K562 (cell line): ENCODE results near the gene DLK1. TPM values are rescaled to one million over a fixed set of nuclear protein-coding genes. Genes with fewer than 3 reads are reported as not detected.

Experiments used
- ATAC-seq: fragments of 200-7000 bp; cut with Tn5 transposase; 3 replicates; pipeline ENCODE4 v1.9.1; 2020; ENCODE audit warnings: moderate library complexity
- BruUV-seq: library from RNA; stranded (reverse); fragments of 400-500 nt; replicated peaks from 2 replicates; lab custom pipeline; 2021; lab: Mats Ljungman, UMichigan
- CTCF ChIA-PET: fragments of 300-600 bp; formaldehyde crosslinking; extraction: SDS; loops from one replicate; lab custom pipeline; 2021; ENCODE audit warnings: low intra/inter-chr PET ratio; lab: Yijun Ruan, JAX
- POLR2A ChIA-PET: fragments of 300-600, 350-650 bp; sonication (Branson Sonifier 250); formaldehyde crosslinking; extraction: SDS; loops from one replicate; lab custom pipeline; 2021; ENCODE audit warnings: antibody characterized with exemption, inconsistent platforms; lab: Yijun Ruan, JAX
- DNase-seq, 4 experiments: peaks; one replicate each; pipeline versions ENCODE4 v3.0.0 to v3.0.0-alpha.2; 2011 to 2018; ENCODE audit warnings: low spot score in 3 of 4, mixed read lengths in 3 of 4; ENCODE audit errors: extremely low read depth in 1 of 4
- FAIRE-seq: peaks from 2 replicates; lab custom pipeline; 2011; peaks lifted over from hg19 to GRCh38; lab: Jason Lieb, UNC
- H2AFZ ChIP-seq: 2 replicates; pipeline ENCODE4 v1.6.0; 2011; ENCODE audit warnings: low read depth, low read length, control low read depth, inconsistent platforms
- H3K27ac ChIP-seq: fragments of 200-600 bp; 3 replicates; pipeline ENCODE4 v1.8.0; 2011; ENCODE audit warnings: low read depth, mild to moderate bottlenecking, control low read depth, inconsistent platforms, low read length, moderate library complexity, mixed read lengths; ENCODE audit errors: extremely low read depth
- H3K27me3 ChIP-seq, 2 experiments: fragments of 300-600 bp in 1 of 2; 2 replicates in 1 of 2; 3 replicates in 1 of 2; pipeline versions ENCODE4 v1.6.0 to v1.8.0; 2011; ENCODE audit warnings: inconsistent platforms in 2 of 2, low read length in 2 of 2, mild to moderate bottlenecking in 1 of 2, mixed read lengths in 1 of 2, moderate library complexity in 1 of 2; ENCODE audit not compliant: control insufficient read depth in 2 of 2, insufficient read depth in 2 of 2
- H3K36me3 ChIP-seq: fragments of 300-600 bp; 3 replicates; pipeline ENCODE4 v1.8.0; 2011; ENCODE audit warnings: mild to moderate bottlenecking, low read length, inconsistent platforms; ENCODE audit not compliant: control insufficient read depth, insufficient read depth
- H3K4me1 ChIP-seq, 2 experiments: fragments of 200-600 bp in 1 of 2; replicated peaks in 1 of 2; 2 replicates in 1 of 2; 3 replicates in 1 of 2; pipeline versions ENCODE4 v1.5.1 to v1.8.0; 2011; ENCODE audit warnings: inconsistent platforms in 2 of 2, low read length in 2 of 2, mild to moderate bottlenecking in 1 of 2, mixed read lengths in 1 of 2, moderate library complexity in 1 of 2; ENCODE audit not compliant: control insufficient read depth in 2 of 2, insufficient read depth in 2 of 2
- H3K4me2 ChIP-seq: 2 replicates; pipeline ENCODE4 v1.6.1; 2011; ENCODE audit warnings: low read length, control low read depth, inconsistent platforms, mixed read lengths; ENCODE audit not compliant: insufficient read depth
- H3K4me3 ChIP-seq: fragments of 200-600 bp; sonication (generic), shearing (Covaris generic); 2 replicates; pipeline ENCODE4 v1.5.1; 2016; ENCODE audit warnings: control low read depth, inconsistent platforms
- H3K79me2 ChIP-seq: fragments of 200-600 bp; 3 replicates; pipeline ENCODE4 v1.8.0; 2011; ENCODE audit warnings: low read length, inconsistent platforms; ENCODE audit not compliant: control insufficient read depth, insufficient read depth
- H3K9ac ChIP-seq, 2 experiments: 2 replicates each; pipeline versions ENCODE4 v1.6.0 to v1.6.1; 2011; ENCODE audit warnings: low read depth in 2 of 2, low read length in 2 of 2, control low read depth in 1 of 2, inconsistent platforms in 1 of 2, mild to moderate bottlenecking in 1 of 2, mixed read lengths in 1 of 2; ENCODE audit not compliant: insufficient read depth in 1 of 2
- H3K9me1 ChIP-seq: one replicate; pipeline ENCODE4 v1.6.0; 2011; ENCODE audit warnings: inconsistent platforms, mild to moderate bottlenecking, low read length, moderate library complexity; ENCODE audit not compliant: control insufficient read depth, insufficient read depth
- H3K9me3 ChIP-seq: replicated peaks from 2 replicates; pipeline ENCODE4 v1.5.1; 2011; ENCODE audit warnings: low read depth, low read length, inconsistent platforms; ENCODE audit not compliant: control insufficient read depth, insufficient read depth
- H4K20me1 ChIP-seq: replicated peaks from 2 replicates; pipeline ENCODE4 v1.6.1; 2011; ENCODE audit warnings: low read length, inconsistent platforms, mixed read lengths; ENCODE audit not compliant: control insufficient read depth, insufficient read depth
- ARID3A ChIP-seq: IDR thresholded peaks from 2 replicates; pipeline ENCODE4 v1.6.1; 2012; ENCODE audit warnings: low read depth, low read length, improper control_type of control experiment, borderline replicate concordance
- HDAC6 ChIP-seq: IDR thresholded peaks from 2 replicates; pipeline ENCODE4 v1.6.1; 2012; ENCODE audit warnings: low read depth, mild to moderate bottlenecking, control low read depth, inconsistent platforms, low read length, moderate library complexity
- KAT2B ChIP-seq: IDR thresholded peaks from one replicate; pipeline ENCODE4 v1.6.1; 2012; ENCODE audit warnings: low read depth, mild to moderate bottlenecking, control low read depth, inconsistent platforms, low read length, moderate library complexity
- KLF13 ChIP-seq: fragments of 450-650 bp; IDR thresholded peaks from 2 replicates; pipeline ENCODE4 v1.6.1; 2016; ENCODE audit warnings: missing genetic modification characterization, low read depth, mild to moderate bottlenecking, missing compliant biosample characterization, moderate library complexity, borderline replicate concordance
- KLF6 ChIP-seq: fragments of 250-450 bp; sonication (Bioruptor Pico); IDR thresholded peaks from 2 replicates; pipeline ENCODE4 v1.4.0; 2020; ENCODE audit warnings: mild to moderate bottlenecking, moderate library complexity, borderline replicate concordance
- MXD1 ChIP-seq: fragments of 250-450 bp; sonication (Bioruptor Pico); IDR thresholded peaks from 2 replicates; pipeline ENCODE4 v1.8.0; 2021; ENCODE audit warnings: borderline replicate concordance, mild to moderate bottlenecking, moderate library complexity; ENCODE audit not compliant: poor library complexity, severe bottlenecking
- NRF1 ChIP-seq, 2 experiments: fragments of 450-650 bp; IDR thresholded peaks in 1 of 2; conservative IDR thresholded peaks in 1 of 2; 2 replicates each; pipeline ENCODE4 v1.6.1; 2014; ENCODE audit warnings: mild to moderate bottlenecking in 2 of 2
- RBM25 ChIP-seq: fragments of 200-400 bp; formaldehyde crosslinking; IDR thresholded peaks from 2 replicates; pipeline ENCODE4 v1.6.1; 2018; ENCODE audit warnings: low read length, low read depth, moderate library complexity; ENCODE audit not compliant: severe bottlenecking
- TCF3 ChIP-seq: sonication (generic); formaldehyde crosslinking; IDR thresholded peaks from 2 replicates; pipeline ENCODE4 v1.4.0; 2020; ENCODE audit warnings: mild to moderate bottlenecking, missing genetic modification reagents
- TCFL5 ChIP-seq: fragments of 250-450 bp; sonication (Bioruptor Pico); conservative IDR thresholded peaks from 2 replicates; pipeline ENCODE4 v1.6.1; 2021; ENCODE audit warnings: mild to moderate bottlenecking, moderate library complexity, matching md5 sums
- UBTF ChIP-seq, 2 experiments: IDR thresholded peaks; 2 replicates each; pipeline ENCODE4 v1.6.1; 2012; ENCODE audit warnings: improper control_type of control experiment in 2 of 2, low read depth in 2 of 2, low read length in 2 of 2, borderline replicate concordance in 1 of 2
- ZNF274 ChIP-seq: IDR thresholded peaks from 2 replicates; pipeline ENCODE4 v1.6.1; 2011; ENCODE audit warnings: low read depth, mild to moderate bottlenecking, low read length, moderate library complexity, borderline replicate concordance
- ZNF655 ChIP-seq: fragments of 250-450 bp; sonication (Bioruptor Pico); IDR thresholded peaks from 2 replicates; pipeline ENCODE4 v1.5.0; 2021
- ZNF696 ChIP-seq: fragments of 250-450 bp; sonication (Bioruptor Pico); conservative IDR thresholded peaks from 2 replicates; pipeline ENCODE4 v1.4.0; 2020; ENCODE audit warnings: mild to moderate bottlenecking, moderate library complexity
- ZNF79 ChIP-seq: fragments of 250-450 bp; sonication (Bioruptor Pico); IDR thresholded peaks from 2 replicates; pipeline ENCODE4 v1.4.0; 2020; ENCODE audit warnings: low read depth, mild to moderate bottlenecking, moderate library complexity
- WGBS: fragments of 100-300 bp; shearing (Covaris generic); methylation state at CpG from one replicate; pipeline ENCODE4 v1.1.6; 2016; ENCODE audit warnings: low coverage, mixed read lengths; ENCODE audit not compliant: insufficient coverage; ENCODE audit errors: missing lambda C conversion rate; 5-methylcytosine and 5-hydroxymethylcytosine counted together
- in situ Hi-C: fragments of 300-500 bp; cut with MboI; formaldehyde crosslinking; loops from 4 replicates; pipeline ENCODE4 v1.15.0; 2018; ENCODE audit warnings: inconsistent platforms, mixed read lengths
- intact Hi-C: fragments of 100-400 bp; cut with micrococcal nuclease; formaldehyde crosslinking; loops from 2 replicates; pipeline ENCODE4 v1.14.2; 2022
- polyA plus RNA-seq, 8 experiments: library from polyadenylated mRNA; depleted of rRNA in 4 of 8; stranded (reverse) in 5 of 8; unstranded in 3 of 8; fragments of >200 nt; fragmentation: Nextera tagmentation in 2 of 8; fragmentation: Illumina TruSeq in 1 of 8; extraction: Ambion mirVana in 2 of 8; extraction: Trizol in 1 of 8; gene quantifications; 2 replicates each; pipeline versions ENCODE4 v1.2.1 to v1.2.3, GENCODE V29; 2011 to 2014; ENCODE audit warnings: inconsistent platforms in 1 of 8, missing spikeins in 1 of 8
- total RNA-seq, 7 experiments: library from RNA; depleted of rRNA in 6 of 7; stranded (reverse); fragments of >200 nt in 6 of 7; fragmentation: Illumina TruSeq in 2 of 7; extraction: Trizol in 2 of 7; gene quantifications; 2 replicates each; pipeline versions ENCODE4 v1.2.1 to v1.2.3, GENCODE V29; 2011 to 2021; ENCODE audit warnings: low replicate concordance in 1 of 7

Gene DLK1
- total and polyA plus RNA-seq, 9 of the 15 experiments (the other 6 are each of a cell fraction or from before 2014, with no cell fraction given) = 4.4 to 97.2 (median 15.3) TPM

GRCh38 chr14:100682749-100683148, 43.9 kb upstream of the DLK1 start (continued):
- TF ChIP-seq ARID3A = no peak
- TF ChIP-seq ZNF79 (CRISPR knock-in tag) = no peak
- no peak for TF ChIP-seq NRF1 (conservative IDR thresholded peaks at IDR 0.05 in 1 of 2, IDR thresholded peaks at IDR 0.05 in 1 of 2)
- TF ChIP-seq RBM25 = peak; percentile 72

GRCh38 chr14:100683578-100683977, 43.1 kb upstream of the DLK1 start:
- Histone ChIP-seq H4K20me1 (no peaks in the 10 kb centered on the region), H3K4me3 (no peak overlapping the region), H3K4me2 (no peak overlapping the region; the same call in 1 of the 2 replicates), H3K9ac (peak overlapping the region in 1 of 2 experiments; percentile 43; a peak in 1 of 4 replicates), H3K79me2 (no peaks in the 10 kb centered on the region), H3K4me1 (peaks cover 36 to 38% of the 10 kb centered on the region in 2 experiments), H3K36me3 (no peaks in the 10 kb centered on the region), H2AFZ (peak overlapping the region; percentile 72), H3K9me1 (no peaks in the 10 kb centered on the region), H3K27ac (no peak overlapping the region), H3K9me3 (no peaks in the 10 kb centered on the region), H3K27me3 (no peaks in the 10 kb centered on the region)
- peak; percentile 19 for FAIRE-seq
- peak; percentile 29; the same call in 2 of the 3 replicates for ATAC-seq
- no TSS peak for BruUV-seq
- no peak for DNase-seq
- in situ Hi-C loops = no loop called here
- ChIA-PET CTCF (interaction anchor here (1.0 kb wide), 1 partner anchor 306 kb away, joined by 4 read pairs; no protein-coding TSS in a partner anchor), POLR2A (interaction anchor here (1.9 kb wide), 1 partner anchor 15 kb away, joined by 4 read pairs; no protein-coding TSS in a partner anchor)
- 31% methylated on average over 6 of the region's 7 CpGs for WGBS
- intact Hi-C loops = no loop called here
- TF ChIP-seq KAT2B = no peak
- TF ChIP-seq TCF3 (CRISPR knock-in tag) = no peak
- no peak for TF ChIP-seq UBTF (IDR thresholded peaks at IDR 0.05; ENCODE audit: borderline replicate concordance in 1 of 2, low read depth in 2 of 2, low read length in 2 of 2)
- TF ChIP-seq ZNF655 (CRISPR knock-in tag) = no peak
- TF ChIP-seq MXD1 (CRISPR knock-in tag) = no peak
- no peak for TF ChIP-seq ZNF274
- TF ChIP-seq KLF13 (tag) = no peak
- no peak for TF ChIP-seq TCFL5 (CRISPR knock-in tag)
- no peak for TF ChIP-seq KLF6 (CRISPR knock-in tag)
- no peak for TF ChIP-seq HDAC6
- TF ChIP-seq ZNF696 (CRISPR knock-in tag) = no peak
